SH-SY5Y (cell line): ENCODE results near the gene NFASC.
A peak's percentile ranks its signal among the peaks of the same experiment; 100 is the strongest.

ENCODE experiments used
- GATA2 ChIP-seq: IDR thresholded peaks from 2 replicates; pipeline ENCODE4 v1.6.1; 2011; ENCODE audit warnings: mild to moderate bottlenecking, low read depth, low read length
- GATA3 ChIP-seq: IDR thresholded peaks from 2 replicates; pipeline ENCODE4 v1.6.1; 2011; ENCODE audit warnings: low read depth, mild to moderate bottlenecking, low read length, moderate library complexity

The NFASC gene

DNA sequence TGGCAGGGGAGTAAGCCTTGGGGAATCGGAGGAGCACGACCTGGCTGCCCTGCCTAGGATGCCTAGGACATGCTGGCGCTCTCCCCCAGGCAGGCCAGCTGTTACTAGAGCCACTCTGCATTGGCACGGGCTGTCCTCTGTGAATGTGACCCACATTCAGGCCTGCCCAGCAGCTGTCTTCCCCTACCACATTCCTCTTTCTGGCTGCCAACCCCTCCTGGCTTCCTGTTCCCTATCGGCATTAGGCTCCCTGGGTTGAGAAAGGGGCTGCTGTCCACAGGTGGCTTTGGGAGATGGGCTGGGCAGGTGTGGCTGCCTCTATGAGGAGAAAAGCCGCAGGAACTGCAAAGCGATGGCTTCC, 2.3 kb upstream of the NFASC start:
- TF ChIP-seq GATA3 (no peak), GATA2 (no peak)

DNA sequence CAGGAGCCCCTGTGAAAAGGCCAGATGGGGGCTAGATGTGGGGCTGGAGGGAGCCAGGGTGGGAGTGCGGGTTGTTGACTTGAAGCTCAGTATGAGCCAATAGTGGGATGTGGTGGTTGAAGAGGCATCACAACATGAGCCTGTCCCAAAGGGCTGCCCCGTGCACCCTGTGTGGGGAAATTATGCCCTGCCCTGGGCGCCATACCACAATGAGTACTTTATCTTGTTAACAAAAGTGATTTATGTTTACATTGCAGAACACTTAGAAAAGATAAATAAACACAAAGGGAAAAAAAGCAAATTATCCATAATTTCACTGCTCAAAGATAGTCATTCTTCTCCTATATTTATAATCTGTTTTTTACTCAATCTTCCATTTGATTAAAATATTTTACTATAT, 1.6 kb upstream of the NFASC start:
- no peak for TF ChIP-seq GATA3
- no peak for TF ChIP-seq GATA2

DNA sequence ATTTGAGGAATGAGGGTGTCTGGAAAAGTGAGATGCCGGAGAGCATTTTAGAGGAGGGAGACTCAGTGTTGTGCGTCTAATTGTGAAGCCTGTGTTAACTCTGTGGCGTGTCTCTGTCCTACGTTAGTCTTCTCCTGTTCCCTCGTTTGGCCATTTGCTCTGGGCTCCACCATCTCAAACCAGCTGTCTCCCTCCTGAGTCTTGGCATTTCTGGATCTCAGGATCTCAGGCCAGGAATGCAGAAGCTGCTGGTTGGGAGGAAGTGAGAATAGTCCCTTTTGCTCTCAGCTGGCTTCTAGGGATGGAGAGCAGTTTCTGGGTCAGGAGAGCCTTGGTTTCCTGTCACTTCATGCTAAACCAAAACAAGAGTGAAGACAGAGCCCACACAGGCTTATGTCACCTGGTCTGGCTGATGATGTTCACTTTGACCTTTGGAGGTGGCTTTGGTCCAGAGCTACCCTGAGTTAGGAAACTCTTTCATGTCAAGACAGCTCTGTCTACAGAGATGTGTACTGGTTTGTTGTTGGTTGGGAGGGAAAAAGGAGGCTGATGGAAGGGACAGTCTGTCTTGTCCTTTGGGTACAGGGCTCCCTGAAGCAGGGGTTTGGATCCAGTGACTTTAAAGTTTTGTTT, 859 bp downstream of the NFASC start:
- TF ChIP-seq GATA2: no peak
- TF ChIP-seq GATA3: no peak

DNA sequence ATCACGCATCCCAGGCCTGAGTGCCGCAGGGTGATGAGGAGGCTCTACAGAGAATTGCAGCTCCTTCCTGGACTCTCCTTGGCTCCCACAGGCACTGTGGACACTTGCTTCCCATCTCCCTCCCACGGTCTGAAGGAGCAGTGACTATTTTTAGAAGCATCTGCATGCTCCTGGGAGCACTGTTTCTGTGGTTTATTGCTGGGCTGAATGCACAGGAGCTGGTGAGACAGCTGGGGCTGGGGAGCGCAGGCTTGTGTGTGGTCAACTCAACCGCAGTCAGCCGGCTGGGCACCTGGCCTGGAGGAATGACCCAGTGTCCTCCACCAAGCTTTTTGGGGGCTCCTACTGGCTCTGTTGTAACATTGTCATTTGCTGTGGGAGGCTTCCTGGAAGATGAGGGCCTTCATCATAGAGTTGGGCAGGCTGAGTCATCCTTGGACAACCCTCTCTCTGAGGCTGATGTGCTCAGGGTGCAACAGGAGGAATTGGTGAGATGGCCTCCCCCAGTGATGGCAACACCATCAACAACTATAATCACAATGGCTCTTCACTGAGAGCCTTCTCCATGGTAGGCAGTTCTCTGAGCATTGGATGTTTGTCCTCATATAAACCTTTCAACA, 1.7 kb downstream of the NFASC start:
- TF ChIP-seq GATA3 (no peak), GATA2 (no peak)

DNA sequence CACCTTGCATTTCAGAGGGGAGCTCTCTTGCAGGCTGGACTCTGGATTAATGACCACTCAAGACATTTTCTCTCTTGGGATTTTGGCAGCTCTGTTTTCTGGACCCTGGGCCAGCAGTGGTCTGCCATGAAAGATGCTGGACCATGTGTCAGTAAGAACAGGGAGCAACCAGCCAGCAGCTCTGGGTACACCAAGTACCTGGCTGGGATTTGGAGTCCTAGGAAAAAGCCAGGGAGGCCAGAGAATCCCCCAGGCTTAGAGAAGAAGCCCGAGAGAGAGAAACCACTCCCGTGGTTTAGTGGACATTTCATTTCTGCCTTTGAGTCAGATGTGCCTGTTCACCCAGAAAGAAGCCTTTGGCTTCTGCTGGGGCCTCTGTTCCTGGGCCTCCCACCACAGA, 2.5 kb downstream of the NFASC start:
- TF ChIP-seq GATA3: no peak
- TF ChIP-seq GATA2: no peak

DNA sequence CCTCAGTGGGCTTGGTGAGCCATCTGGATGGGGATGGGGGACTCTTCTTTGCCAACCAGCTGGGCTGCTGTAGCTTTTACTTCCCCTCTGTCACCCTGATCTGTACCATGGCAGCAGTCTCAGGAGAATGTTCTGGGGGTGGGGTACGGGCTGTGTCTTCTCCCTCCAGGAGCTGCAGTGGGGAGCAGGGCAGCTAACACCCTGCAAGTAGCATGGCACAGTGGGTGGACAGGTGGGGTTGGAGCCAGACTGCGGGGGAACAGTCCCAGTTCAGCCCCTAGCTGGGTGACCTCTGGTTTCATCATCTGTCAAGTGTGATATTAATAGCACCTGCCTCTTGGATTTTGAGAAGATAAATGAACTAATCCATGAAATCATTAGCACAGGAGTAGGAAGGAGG, 3.1 kb downstream of the NFASC start:
- TF ChIP-seq GATA3 (no peak), GATA2 (no peak)

DNA sequence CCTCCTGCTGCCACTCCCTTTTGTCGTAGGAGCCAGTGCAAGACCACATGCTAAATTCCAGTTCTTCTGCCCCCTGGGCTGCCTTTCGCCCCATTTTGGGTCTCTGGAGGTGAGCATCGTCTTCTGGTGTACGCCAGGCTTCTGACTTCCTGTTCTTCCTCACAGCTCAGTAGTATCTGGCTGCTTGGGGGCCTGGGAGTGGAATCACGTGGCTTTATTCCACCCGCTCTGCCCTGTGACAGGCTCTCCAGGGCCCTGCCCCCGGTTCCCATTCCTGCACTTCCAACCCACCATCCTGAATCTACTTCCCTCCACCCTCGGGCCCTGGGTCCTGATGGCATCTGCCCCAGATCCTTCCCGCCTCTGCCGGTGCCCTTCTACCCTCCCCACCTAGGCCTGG, 3.6 kb downstream of the NFASC start:
- TF ChIP-seq GATA2: no peak

DNA sequence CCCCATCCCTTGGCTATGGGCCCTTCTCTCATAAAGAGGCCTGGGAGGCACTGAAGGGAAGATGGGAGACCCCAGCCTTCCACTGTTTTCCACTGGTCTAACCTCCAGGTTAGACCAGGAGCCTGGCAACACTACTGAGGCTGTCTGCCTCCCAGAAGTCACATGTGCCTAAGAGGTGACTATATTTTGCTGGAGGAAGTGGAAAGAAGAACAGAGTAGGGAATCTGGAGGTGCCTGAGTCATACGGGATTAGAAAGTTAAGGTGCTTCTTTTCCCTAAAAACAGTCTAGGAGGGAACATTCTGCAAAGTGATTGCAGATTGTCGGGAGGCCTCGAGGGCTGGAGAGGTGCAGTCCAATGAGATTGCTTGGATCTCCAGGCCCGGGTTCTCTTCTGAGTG, 4.6 kb downstream of the NFASC start:
- TF ChIP-seq GATA3 (no peak), GATA2 (no peak)

DNA sequence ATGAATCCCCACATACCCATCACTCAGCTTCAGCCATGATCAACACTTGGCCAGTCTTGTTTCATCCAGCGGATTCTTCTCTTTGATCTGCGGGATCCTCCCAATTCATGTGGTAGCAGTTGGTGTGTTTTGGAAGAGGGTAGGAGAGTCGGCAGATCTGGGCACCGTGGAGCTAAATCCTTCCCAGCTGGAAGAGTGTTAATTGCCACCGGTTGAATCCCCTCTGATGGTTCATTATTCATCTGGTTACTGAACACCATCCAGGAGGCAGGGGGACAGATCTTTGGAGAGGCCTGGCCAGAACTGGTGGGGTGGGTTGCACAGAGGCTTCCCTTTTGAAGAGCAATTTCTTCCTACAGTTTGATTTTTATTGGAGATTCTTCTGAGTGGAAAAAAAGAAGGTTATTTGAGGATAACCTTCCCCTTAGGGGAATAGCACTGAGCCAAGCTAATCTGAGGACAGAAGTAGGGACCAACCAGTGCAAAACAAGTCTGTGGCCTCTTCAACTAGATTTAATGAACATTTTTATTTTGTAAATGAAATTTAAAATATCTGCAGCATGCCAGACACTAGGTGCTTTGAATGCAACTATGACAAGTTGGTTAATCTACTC, 8.1 kb downstream of the NFASC start:
- no peak for TF ChIP-seq GATA3
- no peak for TF ChIP-seq GATA2

DNA sequence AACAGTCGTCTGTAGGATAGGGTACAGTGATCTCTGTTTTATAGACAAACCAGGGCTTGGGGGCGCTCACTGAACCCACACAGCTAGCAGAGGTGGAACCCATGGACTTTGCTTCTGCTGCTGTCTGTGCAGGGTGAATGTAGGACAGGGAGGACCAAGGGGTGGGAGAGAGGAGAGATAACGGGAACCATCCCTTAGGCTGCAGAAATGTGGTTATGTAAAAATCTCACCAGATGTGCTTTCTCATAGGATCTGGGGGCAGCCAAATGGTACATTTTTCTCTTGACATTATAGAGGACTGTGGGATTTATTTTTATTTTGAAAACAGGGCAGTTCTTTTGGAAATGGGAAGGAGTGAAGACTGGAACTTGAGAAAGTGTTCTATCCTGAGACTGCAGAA, 8.7 kb downstream of the NFASC start:
- peak; percentile 43; the same call in 1 of the 2 replicates for TF ChIP-seq GATA2
- no peak for TF ChIP-seq GATA3

DNA sequence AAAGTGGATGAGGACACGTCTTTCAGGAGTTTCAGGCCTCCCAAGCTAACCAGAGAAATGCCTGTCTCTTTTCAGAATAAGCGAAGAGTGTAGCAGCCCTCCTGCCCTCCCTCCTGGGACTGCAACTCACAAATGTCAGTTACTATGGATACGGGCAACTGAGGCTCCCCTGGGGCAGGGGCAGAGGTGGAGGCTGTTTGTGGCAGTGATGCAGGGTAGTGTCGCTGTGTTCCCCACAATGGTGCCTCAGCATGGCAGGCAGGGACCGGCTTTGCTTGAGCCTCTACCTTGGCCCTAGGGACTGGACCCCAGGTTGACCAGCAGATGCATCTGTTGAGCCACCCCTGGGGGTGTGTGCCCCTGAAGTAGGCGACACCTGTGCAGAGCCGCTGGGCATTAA, 10.2 kb downstream of the NFASC start:
- TF ChIP-seq GATA2: no peak
- TF ChIP-seq GATA3: no peak

DNA sequence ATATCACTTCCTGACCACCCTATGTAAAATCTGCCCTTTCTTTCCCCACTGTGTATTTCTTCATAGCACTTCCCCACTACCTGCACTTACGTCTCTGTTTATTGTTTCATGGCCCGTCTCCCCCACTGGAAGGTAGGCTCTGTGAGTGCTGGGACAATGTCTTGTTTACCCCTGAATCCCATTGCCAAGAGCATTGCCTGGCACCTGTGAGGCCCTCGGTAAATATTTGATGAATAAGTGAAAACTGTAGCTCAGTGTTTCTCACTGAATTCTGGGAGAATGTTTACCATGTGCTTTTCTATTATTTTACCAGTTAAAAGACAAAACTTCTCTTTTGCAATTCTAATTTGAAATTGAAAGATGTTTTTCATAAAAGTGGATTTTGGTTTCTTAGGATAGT, 11.8 kb downstream of the NFASC start:
- TF ChIP-seq GATA3 (no peak), GATA2 (no peak)

DNA sequence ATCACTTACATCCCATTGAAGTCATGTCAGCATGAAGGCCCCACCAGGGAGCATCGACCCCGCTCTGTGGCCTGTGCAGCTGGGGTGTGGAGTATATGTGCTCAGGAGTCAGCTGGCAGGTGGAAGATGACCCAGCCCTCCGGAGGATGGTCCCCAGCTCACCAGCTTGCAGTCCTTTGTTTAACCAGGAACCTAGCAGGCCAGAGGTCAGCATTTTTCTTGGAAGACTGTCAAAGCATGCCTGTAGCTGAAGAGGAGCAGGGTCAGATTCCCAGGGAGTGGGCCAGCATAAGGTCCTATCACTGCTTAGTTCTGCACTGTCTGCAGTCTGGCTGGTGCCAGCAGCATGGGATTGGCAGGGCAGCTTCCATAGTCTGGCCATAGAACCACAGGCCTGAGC, 12.7 kb downstream of the NFASC start:
- TF ChIP-seq GATA2: no peak
- TF ChIP-seq GATA3: no peak

DNA sequence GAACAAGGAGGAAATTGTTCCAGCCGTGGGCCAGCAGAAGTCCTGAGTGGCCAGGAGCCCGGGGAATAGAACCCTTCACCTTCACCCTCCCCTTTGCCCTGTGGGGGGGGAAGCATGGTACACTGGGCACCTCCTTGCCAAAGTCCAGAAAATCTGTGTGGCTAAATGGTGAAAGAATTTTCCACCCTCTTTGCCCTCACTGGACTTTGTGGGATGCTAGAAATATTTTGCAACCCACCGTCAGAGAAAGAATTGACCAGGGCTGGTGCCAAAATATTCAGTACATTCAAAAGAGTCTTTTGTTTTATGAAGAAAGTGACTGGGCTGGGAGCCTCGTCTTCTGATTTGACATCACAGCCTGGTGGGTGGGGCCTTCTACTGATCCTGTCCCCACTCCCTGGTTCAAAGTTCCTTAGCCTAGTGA, 14.6 kb downstream of the NFASC start:
- TF ChIP-seq GATA3 (no peak), GATA2 (no peak)

DNA sequence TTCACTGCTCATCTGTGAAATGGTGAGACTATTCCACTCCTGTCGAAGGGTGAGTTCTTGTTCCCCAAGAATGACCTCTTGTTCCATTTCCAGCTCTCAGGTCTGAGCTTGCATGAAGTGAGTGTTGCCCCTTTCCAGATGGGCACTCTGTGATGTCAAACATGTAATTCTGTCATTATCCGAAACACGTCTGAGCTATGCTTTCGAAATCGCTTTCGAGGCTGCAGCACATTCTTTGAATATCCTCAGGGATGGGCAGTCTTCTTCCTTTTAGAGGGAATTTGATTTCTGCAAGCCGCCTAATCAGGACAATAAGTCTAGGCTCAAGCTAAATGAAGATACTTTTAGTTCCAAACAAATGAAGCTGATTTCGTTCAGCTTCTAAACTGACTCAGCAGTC, 15.1 kb downstream of the NFASC start:
- TF ChIP-seq GATA3 (no peak), GATA2 (no peak)

DNA sequence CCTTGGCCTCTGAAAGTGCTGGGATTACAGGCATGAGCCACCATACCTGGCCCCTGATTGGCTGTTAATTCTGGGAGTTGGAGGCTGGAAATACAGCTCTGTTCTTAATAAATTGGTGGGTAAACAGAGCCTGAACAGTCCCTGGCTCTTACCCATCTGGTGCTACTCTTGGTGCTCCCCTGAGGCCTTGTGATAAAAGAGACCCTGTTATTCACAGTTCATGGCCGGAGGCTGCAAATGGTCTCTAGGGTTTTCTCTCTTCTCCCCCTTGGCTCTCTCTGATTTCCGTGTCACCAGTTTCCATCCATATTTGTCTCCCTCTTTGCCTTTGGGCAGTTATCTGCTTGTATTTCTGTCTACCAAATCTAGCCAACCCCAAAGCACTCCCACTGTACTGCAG, 17.2 kb downstream of the NFASC start:
- no peak for TF ChIP-seq GATA3
- TF ChIP-seq GATA2: no peak

DNA sequence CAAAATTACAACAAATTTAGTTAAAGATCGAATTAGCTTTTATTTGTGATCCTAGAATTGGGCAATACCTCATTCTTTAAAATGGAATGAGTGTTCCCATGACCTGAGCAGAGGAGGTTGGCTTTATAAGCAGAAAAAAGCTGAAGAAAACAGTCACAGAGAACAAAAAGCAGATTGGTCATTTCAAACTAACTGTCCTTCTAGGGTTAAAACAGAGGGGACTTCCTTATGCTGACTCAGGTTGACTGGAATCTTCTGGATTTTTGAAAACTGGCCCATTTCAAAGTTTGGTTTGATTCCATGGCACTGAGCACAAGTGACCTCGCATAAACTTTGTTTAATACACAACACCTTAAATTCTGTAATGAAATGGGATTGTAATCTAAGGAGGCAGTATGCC, 17.6 kb downstream of the NFASC start:
- no peak for TF ChIP-seq GATA3
- TF ChIP-seq GATA2: no peak
